ENCODE data around the gene ABHD16B. TPM values are rescaled to one million over a fixed set of nuclear protein-coding genes. Genes with fewer than 3 reads are reported as not detected.

Gene ABHD16B
- total and polyA plus RNA-seq, 2 of the 13 experiments (the other 11 are each of a cell fraction or from before 2014, with no cell fraction given): not detected

DNA sequence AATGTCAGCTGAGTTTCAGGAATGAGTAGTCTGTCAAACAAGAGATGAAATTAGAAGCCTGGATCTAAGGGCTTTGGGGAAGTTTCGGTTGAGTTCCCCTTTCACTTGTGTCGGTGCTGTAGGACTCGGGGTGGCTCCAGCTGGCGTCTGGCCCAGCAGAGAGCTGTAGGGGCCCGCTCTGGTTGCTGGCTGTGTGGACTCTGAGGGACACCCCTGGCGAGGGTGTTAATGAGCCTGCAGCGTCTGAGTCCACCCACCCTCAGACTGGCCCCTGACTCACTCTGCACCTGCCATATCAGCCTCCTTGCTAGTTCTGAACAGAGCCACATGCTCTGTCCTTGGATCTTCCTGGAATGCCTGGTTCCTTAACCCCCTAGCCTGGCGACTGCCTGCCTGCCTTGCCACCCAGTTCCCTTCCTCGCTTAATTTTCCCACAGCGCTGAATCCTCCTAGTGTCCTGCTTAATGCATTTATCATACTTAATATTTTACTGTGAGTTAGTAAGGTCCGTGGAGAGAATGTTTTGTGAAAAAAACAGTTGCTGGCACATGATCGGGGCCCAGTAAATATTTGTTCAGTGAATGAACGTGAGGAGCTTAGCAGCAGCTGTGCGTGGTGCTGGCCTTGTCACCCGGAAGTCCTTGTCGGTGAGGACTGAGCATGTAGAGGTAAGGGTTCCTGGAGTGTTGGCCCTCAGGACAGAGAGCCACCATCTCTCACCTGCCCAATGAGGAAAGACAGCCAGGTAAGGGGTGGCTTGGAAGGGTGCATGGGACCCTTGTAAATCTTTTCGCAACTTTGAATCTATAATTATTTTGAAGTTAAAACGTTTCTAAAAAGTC, 35.2 kb downstream of the ABHD16B start (continued):
- TF ChIP-seq, protein P1, sequence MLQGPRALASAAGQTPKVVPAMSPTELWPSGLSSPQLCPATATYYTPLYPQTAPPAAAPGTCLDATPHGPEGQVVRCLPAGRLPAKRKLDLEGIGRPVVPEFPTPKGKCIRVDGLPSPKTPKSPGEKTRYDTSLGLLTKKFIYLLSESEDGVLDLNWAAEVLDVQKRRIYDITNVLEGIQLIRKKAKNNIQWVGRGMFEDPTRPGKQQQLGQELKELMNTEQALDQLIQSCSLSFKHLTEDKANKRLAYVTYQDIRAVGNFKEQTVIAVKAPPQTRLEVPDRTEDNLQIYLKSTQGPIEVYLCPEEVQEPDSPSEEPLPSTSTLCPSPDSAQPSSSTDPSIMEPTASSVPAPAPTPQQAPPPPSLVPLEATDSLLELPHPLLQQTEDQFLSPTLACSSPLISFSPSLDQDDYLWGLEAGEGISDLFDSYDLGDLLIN (CRISPR knock-in tag; IDR thresholded peaks at IDR 0.05; ENCODE audit: borderline replicate concordance): no peak
- TF ChIP-seq ZSCAN21 (CRISPR knock-in tag; IDR thresholded peaks at IDR 0.05; ENCODE audit: borderline replicate concordance) (no peak; the same call in 1 of the 2 replicates), RXRB (CRISPR knock-in tag; IDR thresholded peaks at IDR 0.05; ENCODE audit: borderline replicate concordance) (peak; percentile 54), NR2F6 (IDR thresholded peaks at IDR 0.05) (peak; percentile 80), NR2F6 (CRISPR knock-in tag; IDR thresholded peaks at IDR 0.05) (peak; percentile 85), ONECUT2 (CRISPR knock-in tag; IDR thresholded peaks at IDR 0.05) (peak; percentile 39; the same call in 1 of the 2 replicates), FOXJ3 (CRISPR knock-in tag; IDR thresholded peaks at IDR 0.05; ENCODE audit: borderline replicate concordance) (peak; percentile 52; the same call in 1 of the 2 replicates), FOXP1 (IDR thresholded peaks at IDR 0.05) (peak; percentile 56), FOXP1 (CRISPR knock-in tag; IDR thresholded peaks at IDR 0.05) (peak; percentile 88), RBM39 (IDR thresholded peaks at IDR 0.05; ENCODE audit: low read depth, low read length, poor library complexity, severe bottlenecking) (peak; percentile 8), BCL6 (CRISPR knock-in tag; IDR thresholded peaks at IDR 0.05) (peak; percentile 76), NCOA2 (CRISPR knock-in tag; IDR thresholded peaks at IDR 0.05) (peak; percentile 61; the same call in 1 of the 2 replicates), GTF3A (CRISPR knock-in tag; conservative IDR thresholded peaks at IDR 0.05) (peak; percentile 87; the same call in 1 of the 2 replicates), JARID2 (CRISPR knock-in tag; IDR thresholded peaks at IDR 0.05; ENCODE audit: insufficient replicate concordance) (no peak), ZNF263 (CRISPR knock-in tag; IDR thresholded peaks at IDR 0.05) (peak; percentile 23; the same call in 1 of the 2 replicates), ZNF556 (CRISPR knock-in tag; IDR thresholded peaks at IDR 0.05; ENCODE audit: borderline replicate concordance) (peak; percentile 70), HMG20B (CRISPR knock-in tag; conservative IDR thresholded peaks at IDR 0.05) (peak; percentile 56; the same call in 1 of the 2 replicates)
- TF ChIP-seq, protein P2, sequence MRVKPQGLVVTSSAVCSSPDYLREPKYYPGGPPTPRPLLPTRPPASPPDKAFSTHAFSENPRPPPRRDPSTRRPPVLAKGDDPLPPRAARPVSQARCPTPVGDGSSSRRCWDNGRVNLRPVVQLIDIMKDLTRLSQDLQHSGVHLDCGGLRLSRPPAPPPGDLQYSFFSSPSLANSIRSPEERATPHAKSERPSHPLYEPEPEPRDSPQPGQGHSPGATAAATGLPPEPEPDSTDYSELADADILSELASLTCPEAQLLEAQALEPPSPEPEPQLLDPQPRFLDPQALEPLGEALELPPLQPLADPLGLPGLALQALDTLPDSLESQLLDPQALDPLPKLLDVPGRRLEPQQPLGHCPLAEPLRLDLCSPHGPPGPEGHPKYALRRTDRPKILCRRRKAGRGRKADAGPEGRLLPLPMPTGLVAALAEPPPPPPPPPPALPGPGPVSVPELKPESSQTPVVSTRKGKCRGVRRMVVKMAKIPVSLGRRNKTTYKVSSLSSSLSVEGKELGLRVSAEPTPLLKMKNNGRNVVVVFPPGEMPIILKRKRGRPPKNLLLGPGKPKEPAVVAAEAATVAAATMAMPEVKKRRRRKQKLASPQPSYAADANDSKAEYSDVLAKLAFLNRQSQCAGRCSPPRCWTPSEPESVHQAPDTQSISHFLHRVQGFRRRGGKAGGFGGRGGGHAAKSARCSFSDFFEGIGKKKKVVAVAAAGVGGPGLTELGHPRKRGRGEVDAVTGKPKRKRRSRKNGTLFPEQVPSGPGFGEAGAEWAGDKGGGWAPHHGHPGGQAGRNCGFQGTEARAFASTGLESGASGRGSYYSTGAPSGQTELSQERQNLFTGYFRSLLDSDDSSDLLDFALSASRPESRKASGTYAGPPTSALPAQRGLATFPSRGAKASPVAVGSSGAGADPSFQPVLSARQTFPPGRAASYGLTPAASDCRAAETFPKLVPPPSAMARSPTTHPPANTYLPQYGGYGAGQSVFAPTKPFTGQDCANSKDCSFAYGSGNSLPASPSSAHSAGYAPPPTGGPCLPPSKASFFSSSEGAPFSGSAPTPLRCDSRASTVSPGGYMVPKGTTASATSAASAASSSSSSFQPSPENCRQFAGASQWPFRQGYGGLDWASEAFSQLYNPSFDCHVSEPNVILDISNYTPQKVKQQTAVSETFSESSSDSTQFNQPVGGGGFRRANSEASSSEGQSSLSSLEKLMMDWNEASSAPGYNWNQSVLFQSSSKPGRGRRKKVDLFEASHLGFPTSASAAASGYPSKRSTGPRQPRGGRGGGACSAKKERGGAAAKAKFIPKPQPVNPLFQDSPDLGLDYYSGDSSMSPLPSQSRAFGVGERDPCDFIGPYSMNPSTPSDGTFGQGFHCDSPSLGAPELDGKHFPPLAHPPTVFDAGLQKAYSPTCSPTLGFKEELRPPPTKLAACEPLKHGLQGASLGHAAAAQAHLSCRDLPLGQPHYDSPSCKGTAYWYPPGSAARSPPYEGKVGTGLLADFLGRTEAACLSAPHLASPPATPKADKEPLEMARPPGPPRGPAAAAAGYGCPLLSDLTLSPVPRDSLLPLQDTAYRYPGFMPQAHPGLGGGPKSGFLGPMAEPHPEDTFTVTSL (CRISPR knock-in tag; IDR thresholded peaks at IDR 0.05; ENCODE audit: borderline replicate concordance): no peak
- TF ChIP-seq, protein P3, sequence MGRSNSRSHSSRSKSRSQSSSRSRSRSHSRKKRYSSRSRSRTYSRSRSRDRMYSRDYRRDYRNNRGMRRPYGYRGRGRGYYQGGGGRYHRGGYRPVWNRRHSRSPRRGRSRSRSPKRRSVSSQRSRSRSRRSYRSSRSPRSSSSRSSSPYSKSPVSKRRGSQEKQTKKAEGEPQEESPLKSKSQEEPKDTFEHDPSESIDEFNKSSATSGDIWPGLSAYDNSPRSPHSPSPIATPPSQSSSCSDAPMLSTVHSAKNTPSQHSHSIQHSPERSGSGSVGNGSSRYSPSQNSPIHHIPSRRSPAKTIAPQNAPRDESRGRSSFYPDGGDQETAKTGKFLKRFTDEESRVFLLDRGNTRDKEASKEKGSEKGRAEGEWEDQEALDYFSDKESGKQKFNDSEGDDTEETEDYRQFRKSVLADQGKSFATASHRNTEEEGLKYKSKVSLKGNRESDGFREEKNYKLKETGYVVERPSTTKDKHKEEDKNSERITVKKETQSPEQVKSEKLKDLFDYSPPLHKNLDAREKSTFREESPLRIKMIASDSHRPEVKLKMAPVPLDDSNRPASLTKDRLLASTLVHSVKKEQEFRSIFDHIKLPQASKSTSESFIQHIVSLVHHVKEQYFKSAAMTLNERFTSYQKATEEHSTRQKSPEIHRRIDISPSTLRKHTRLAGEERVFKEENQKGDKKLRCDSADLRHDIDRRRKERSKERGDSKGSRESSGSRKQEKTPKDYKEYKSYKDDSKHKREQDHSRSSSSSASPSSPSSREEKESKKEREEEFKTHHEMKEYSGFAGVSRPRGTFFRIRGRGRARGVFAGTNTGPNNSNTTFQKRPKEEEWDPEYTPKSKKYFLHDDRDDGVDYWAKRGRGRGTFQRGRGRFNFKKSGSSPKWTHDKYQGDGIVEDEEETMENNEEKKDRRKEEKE (IDR thresholded peaks at IDR 0.05): no peak

Measured in HepG2 (cell line).